Right ventricle myocardium inferior (tissue), 1 donor: ENCODE results near the gene F2RL2. TPM values are rescaled to one million over a fixed set of nuclear protein-coding genes. Genes with fewer than 3 reads are reported as not detected.

Experiments
- ATAC-seq: fragments of 200-7000 bp; cut with Tn5 transposase; one replicate; pipeline ENCODE4 v1.9.1; 2020; ENCODE audit warnings: mild to moderate bottlenecking, moderate library complexity
- DNase-seq: peaks from one replicate; pipeline ENCODE4 v3.0.0; 2021; ENCODE audit errors: missing footprints
- intact Hi-C: fragments of 100-400 bp; cut with DNase I; formaldehyde crosslinking; loops from one replicate; pipeline ENCODE4 v1.11.0; 2022
- long read RNA-seq: library from polyadenylated mRNA; unstranded; transcript quantifications from one replicate; pipeline ENCODE4 v2.0.0, GENCODE V29; 2021
- total RNA-seq: library from RNA; stranded (reverse); fragmentation: NEBNext Ultra II Directional; extraction: Animal tissue kit (Norgen Biotek cat#: 25700); gene quantifications from one replicate; pipeline ENCODE4 v1.2.1, GENCODE V29; 2021
- donor health status: DM: no; HTN: yes; CAD: no; lungs with severe emphysema.

The F2RL2 gene
- 0.14 TPM for total RNA-seq
- long read RNA-seq = 0 reads

- no peak for DNase-seq
- ATAC-seq = peak; percentile 68
- intact Hi-C loops = no loop called here
Observed at GRCh38 chr5:76622973-76623596, at the start of gene F2RL2. F2RL2 (minus strand) TSS chr5:76623403; CDS start chr5:76623230, 173 bp downstream.

DNA sequence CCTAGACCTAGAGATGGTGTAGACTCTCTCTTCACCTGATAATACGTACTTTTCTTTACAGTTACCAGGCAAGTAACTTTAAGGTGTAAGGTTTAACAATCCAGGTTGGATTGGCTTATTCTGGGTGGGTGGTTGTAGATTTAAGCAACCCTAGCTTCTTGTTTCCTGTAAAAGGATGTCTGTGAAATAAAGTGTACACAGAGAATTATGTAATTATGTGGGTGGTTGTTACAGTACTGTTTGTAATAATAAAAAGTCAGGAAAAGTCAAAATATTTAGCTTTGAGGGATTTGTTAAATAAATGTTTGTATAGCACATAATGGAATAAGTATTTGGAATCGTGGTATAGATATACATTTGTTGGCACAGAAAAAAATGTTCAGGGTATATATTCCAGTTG is 49.0 kb upstream of the F2RL2 start:
- no peak for ATAC-seq
- intact Hi-C loops = no loop called here

DNA sequence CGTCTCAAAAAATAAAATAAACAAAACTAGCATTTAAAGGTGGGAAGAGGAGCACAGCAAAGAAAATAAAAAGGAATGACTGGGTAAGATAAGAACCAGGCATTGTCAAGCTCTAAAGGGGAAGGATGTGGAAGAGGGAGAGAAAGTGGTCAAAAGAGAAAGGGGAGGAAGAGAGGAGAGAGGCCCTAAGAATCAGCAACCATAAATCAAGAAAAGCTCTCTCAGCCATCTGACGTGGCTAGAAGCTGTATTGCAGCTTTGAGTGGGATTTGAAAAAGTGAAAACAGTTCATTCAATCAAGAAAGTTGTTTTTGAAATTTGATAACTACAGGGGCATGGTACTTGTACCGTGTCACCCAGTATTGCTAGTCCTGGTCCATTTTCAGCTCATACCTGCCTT is 47.3 kb upstream of the F2RL2 start:
- ATAC-seq = no peak
- intact Hi-C loops = no loop called here
- DNase-seq = no peak

More for the DNA sequence above, 49.0 kb upstream of the F2RL2 start:
- DNase-seq = no peak

- DNase-seq (no peak), ATAC-seq (no peak)
- intact Hi-C loops = no loop called here
Observed at GRCh38 chr5:76669245-76669644, 46.0 kb upstream of the F2RL2 start.

GRCh38 chr5:76667495-76667894 is 44.3 kb upstream of the F2RL2 start:
- intact Hi-C loops = no loop called here
- DNase-seq (no peak), ATAC-seq (no peak)

DNA sequence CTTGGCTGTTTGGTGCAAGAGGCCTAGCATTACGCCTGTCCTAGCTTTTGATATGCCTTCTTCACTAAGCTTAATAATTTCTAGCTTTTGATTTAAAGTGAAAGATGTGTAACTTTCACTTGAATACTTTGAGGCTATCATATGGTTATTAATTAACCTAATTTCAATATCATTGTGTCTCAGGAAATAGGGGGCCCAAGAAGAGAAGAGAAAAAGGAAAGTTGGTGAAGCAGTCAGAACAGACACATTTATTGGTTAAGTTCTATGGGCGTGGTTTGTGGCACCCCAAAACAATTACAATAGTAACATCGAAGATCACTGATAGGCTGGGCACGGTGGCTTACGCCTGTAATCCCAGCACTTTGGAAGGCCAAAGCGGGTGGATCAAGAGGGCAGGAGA is 40.9 kb upstream of the F2RL2 start:
- intact Hi-C loops = no loop called here
- ATAC-seq (no peak), DNase-seq (no peak)

DNA sequence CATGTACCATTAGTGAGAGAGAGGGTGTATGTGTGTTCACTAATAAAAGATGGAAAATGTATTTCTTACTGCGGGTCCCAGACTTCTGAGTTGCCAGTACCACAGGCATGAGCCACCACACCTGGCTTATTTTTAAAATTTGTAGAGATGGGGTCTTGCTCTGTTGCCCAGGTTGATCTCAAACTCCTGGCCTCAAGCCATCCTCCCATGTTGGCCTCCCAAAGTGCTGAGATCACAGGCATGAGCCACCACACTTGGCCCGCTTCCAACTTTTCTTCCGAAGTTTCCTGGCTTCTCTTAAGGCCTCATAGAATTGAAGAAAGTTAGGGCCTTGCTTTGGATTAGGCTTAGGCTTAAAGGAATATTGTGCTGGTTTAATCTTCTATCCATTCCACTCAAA is 40.4 kb upstream of the F2RL2 start:
- ATAC-seq = no peak
- intact Hi-C loops = no loop called here
- DNase-seq = no peak

- intact Hi-C loops = no loop called here
- ATAC-seq (no peak), DNase-seq (no peak)
Observed at GRCh38 chr5:76662521-76662920, 39.3 kb upstream of the F2RL2 start.

DNA sequence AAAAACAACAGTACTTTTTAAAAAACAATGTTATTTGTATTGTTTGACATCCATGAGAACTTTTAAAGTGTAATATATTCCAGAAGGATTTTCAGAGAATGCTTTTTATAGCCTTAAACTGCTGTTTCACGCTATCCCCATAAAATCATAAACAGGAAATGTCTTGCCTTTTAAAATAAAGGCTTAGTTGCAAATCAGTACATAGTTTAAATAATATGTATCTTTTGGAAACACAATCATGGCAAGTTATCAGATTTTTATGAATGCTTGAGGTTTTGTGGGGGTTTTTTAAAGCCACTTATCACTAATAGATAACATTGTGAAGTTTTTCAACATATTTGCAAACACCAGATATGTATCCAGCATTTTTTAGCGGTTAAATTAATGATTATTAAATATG is 37.2 kb upstream of the F2RL2 start:
- ATAC-seq (no peak), DNase-seq (no peak)
- intact Hi-C loops = no loop called here

DNA sequence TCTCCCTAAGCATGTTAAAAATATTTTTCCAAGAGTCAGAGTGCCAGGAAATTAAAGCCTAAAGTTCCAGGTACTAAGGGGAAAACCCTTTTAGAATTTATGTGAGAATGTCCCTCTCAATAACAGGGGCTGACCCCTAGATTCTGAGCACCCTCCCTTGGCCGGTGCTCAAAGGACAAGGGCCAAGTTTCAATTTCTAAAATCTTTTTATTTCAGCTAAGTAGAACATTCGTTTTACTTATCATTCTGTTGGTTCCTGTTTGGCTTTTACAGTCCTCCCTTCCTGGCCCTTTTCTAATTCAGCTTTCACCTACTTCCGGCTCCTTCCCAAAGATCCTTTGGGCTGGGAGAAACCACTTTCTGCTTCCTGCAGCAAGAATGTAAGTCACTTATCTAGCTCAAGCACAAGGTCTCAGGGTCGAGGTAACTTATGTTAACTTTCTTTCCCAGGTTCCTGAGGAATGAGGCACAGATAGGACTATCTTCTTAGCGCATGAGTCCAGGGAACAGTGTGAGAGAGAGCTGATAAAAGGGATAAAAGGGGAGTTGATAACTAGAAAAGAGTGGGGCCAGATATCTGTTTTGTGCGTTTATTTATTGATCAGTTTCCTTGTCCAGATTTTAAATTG is 34.6 kb upstream of the F2RL2 start:
- no peak for DNase-seq
- ATAC-seq = no peak
- intact Hi-C loops = no loop called here

DNA sequence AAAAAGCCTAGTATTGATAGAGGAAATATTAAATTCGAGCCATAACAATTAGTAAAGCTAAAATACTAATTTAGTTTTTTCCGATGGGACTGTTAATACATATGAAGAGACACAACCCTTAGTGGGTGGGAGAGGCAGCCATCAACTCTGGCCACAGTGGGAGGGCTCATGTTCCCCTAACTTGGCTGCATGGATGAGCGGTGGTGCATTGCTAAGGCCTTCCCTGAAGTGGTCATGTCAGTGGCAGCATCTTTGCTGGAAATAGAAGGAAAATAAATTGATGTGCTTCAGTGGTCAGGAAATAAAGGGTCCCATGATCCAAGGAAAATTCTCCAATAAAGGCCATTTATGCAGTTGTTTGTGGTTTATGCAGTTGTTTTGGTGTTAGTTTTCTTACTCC is 33.9 kb upstream of the F2RL2 start:
- intact Hi-C loops = no loop called here
- ATAC-seq (no peak), DNase-seq (no peak)

DNA sequence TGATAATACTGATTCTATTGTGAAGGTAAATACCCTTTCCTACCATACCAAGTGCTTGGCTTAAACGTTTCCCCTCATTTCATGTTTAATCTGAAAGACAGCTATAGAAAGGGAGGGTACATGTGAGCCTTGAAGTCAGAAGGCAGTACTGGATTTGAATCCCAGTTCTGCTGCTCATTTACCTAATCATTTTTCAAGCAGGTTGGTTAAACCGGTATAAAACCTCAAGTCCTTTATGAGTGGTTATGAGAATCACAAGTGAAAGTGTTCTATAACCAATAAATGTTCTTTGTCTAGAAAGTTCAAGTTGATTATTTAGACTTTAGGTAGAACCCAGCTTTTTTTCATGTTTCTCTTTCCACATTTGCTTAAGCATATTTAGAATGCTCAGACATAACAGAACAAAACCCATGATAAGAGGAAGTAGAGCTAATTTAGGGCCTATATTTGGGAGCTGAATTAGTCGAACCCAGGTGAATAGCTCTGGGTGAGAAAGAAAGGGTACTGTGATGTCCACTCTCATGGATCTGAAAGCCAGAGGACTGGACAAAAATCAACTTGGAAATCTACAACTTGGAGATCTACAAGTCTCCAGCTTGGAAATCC is 29.7 kb upstream of the F2RL2 start:
- no peak for DNase-seq
- no peak for ATAC-seq
- intact Hi-C loops = no loop called here

DNA sequence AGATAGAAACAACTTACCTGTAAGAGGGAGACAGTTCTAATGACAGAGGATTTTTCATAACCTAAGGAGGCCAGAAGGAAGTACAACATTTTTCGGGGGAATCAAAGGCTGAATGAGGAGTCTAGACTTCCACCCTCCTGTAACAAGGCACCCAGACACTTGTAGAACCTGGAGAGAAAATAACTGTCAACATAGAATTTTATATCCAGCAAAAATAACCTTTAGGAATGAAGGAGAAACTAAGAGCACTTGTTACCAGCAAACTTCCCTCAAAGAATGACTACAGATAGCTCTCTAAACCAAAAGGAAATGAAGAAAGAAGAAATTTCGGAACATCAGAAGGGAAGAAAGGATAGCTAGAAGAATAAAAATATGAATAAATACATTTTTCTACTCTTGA is 25.9 kb upstream of the F2RL2 start:
- intact Hi-C loops = loop anchor here (10.0 kb wide), 1 partner anchor 66 kb away; the partner anchor contains the start of gene F2R
- DNase-seq = no peak
- no peak for ATAC-seq

GRCh38 chr5:76643371-76643770 is 20.2 kb upstream of the F2RL2 start:
- intact Hi-C loops = loop anchor here (5.0 to 10.0 kb wide), 2 partner anchors 41 to 71 kb away; partner anchors contain the start of gene F2R

DNA sequence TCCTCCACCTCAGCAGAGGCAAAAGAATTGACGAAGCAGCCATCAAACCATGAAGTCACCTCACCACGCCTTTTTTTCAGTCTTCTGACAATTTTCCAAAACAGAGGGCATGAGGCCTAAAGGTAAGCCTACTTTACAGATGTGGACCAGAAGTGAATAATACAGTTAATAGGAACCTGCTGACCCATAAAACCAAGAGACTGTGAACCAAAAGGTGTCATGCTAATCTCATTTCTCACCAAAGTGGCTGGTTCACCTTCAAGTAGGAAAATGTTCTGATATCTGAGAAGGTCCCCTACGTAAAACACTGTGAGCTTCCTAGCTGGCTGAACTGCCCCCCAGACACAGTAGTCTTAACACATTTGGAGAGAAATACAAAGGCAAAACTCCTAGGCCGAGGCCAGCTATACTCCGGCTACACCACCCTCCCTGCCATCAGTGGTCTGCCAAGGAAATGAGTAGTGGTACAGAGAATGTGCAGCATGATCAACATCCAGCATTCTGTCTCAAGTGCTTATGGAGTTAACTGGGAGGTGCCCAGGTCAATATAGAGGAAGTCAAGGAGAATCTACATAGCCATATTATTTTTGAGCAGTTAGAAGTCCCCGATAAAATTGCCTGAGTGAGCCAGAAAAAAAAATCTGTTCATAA is 19.3 kb upstream of the F2RL2 start:
- intact Hi-C loops = loop anchor here (5.0 to 10.0 kb wide), 2 partner anchors 40 to 72 kb away; partner anchors contain the start of gene F2R
- no peak for ATAC-seq
- DNase-seq = no peak

More at GRCh38 chr5:76643371-76643770, 20.2 kb upstream of the F2RL2 start:
- DNase-seq (no peak), ATAC-seq (no peak)

GRCh38 chr5:76641514-76642120 is 18.4 kb upstream of the F2RL2 start:
- no peak for DNase-seq
- intact Hi-C loops = loop anchor here (5.0 to 10.0 kb wide), 2 partner anchors 39 to 73 kb away; partner anchors contain the start of gene F2R
- ATAC-seq = no peak

DNA sequence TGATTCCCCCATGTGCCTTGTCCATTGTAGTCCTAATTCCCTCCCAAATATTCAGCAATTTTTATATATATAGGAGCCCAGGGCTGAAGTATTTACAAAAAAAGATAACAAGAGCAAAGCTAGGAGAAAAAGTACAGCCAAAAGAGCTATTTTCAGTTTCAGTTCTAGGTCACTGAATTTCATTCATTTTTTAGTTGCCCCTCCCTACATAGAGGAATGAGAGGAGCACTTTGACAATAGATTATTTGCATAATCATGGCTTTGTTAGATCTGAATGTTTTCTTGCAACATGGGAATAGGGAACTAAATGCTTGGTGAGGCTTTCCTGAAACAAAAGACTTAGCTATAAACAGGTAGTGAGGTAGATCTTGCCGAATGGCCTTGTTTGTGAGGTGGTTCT is 15.3 kb upstream of the F2RL2 start:
- no peak for DNase-seq
- intact Hi-C loops = no loop called here
- ATAC-seq = no peak

DNA sequence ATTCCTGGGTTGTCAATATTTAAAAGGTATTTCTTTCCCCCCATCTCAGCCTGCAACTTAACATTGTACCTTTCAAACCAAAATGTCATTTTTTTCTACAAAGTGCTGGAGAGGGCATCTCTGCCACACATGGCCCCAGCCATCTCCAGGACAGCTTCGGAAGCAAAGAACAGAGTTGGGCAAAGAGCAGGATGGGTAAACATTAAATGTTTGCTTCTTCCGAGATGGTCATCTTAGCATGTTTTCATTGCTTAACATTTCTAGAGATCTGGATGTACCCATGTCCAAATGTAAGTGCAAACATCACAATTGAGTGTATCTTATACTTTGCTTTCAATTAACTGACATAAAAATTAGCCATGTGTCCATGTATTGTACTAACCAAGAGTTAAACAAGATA is 14.3 kb upstream of the F2RL2 start:
- intact Hi-C loops = no loop called here
- ATAC-seq = no peak

GRCh38 chr5:76634661-76635060 is 11.5 kb upstream of the F2RL2 start:
- intact Hi-C loops = no loop called here
- ATAC-seq (no peak), DNase-seq (no peak)

More for the DNA sequence above, 14.3 kb upstream of the F2RL2 start:
- DNase-seq = no peak
